Fibroblast of upper back skin (primary cell): ENCODE results near the gene HYAL2.

Source experiments
- DNase-seq: peaks from one replicate; pipeline ENCODE4 v3.0.0-alpha.2; 2013

Gene HYAL2

DNA sequence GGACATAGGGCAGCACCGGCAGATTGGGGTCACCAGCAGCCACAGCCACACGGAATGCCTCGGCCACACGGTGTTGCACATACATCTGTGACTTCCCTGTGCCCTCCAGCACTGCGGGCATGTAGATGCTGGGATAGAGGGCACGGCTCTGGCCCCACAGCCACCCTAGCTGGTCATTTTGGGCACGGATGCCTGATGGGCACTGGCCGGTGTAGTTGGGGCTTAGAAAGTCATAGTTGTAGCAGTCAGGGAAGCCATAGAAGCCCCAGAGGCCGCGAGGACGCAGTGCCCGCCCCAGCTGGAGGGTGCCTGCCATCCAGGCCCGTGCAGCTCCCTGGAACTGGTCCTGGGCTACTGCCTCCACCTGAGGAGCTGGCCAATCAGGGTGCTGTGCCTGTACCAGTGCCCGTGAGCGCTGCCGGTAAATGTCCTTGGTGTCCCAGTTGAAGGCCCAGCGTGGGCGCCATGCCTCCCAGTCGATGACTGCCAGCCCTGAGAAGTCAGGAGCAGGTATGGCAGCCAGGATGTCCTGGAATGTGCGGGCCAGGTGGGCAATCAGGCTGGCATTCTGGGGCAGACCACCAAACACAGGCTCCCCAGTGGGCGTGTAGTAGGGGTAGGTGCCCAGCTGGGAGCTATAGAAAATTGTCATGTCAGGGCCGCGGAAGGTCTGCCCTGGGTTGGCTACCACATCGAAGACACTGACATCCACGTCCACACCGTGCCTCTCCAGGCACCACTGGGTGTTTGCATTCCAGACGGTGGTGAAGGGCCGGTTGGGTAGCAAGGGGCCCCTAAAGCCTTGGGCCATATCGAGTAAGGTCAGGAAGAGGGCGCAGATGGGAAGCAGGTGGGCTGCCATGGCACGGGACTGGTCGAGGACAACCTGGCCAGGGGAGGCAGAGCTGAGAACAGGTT, 20.2 kb downstream of the HYAL2 start:
- no peak for DNase-seq

DNA sequence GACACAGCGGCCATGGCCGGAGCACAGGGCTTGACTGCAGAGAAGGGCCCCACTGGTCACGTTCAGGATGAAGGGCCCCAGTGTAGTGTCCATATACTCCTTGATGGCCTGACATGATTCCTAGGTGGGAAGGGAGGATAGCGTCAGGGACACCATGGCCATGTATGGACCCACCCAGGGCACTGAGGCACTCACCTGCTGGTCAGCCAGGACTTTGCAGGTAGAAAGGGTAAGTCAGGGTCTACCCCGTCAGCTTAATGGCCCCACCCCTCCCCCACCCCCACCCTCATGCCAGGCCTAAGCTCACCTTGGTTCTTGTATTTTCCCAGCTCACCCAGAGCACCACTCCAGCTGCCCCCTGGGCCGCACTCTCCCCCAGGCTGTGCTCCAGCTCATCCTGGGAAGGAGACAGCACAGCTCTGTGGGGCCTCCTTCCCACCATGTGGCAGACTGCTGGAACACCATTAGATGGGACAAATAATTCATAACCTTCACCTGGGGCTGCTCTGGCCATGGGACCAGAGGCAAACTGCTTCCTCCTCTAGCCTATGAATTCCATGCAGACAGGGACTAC, 21.8 kb downstream of the HYAL2 start:
- DNase-seq: no peak

DNA sequence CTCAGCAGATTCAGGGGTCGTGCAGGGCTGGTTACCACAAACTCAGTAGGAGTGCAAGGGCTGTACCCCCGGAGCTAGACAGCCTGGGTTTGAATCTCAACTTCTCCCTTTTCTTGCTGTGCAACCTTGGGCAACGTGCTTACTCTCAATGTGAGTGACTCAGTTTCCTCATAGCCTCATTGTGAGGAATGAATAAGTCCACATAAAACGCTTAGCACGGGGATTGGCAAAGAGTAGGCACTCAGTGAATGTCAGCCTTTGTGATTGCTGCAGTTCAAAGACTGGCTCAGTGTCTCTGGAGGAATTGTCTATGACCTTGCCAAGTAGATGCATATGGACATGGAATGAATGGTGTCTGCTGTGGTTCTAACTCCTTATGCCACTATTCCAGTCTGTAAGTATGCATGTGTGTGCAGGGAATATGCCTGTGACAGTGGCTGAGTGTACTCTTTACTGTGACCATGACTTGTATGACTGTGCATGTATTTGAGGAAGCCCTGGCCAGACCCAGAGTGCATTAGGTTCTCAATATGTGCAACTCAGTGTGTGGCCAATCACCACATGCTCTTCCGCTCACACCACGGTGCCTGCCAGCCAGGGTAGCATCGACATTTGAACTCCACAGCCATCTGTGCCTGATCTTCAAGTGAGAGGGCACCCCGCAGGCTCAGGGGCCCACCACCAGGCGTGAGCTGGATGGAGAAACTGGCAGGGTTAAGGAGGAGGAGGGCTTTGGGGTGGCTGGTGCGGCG, 22.4 kb downstream of the HYAL2 start:
- DNase-seq: peak; percentile 28

DNA sequence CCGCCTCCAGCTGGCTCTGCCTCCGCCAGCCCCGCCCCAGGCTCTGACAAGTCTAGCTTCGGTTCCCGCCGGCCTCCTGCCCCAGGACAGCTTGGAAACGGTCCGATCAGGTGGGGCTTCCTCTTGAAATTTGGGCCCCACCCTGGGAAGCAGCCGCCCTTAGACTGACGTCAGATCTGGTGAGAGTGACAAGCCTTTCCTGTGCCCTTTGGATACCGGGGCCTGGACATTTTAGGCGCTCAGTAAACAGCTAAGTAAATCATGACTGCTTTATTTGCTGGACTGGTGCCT, 23.0 kb downstream of the HYAL2 start:
- no peak for DNase-seq

DNA sequence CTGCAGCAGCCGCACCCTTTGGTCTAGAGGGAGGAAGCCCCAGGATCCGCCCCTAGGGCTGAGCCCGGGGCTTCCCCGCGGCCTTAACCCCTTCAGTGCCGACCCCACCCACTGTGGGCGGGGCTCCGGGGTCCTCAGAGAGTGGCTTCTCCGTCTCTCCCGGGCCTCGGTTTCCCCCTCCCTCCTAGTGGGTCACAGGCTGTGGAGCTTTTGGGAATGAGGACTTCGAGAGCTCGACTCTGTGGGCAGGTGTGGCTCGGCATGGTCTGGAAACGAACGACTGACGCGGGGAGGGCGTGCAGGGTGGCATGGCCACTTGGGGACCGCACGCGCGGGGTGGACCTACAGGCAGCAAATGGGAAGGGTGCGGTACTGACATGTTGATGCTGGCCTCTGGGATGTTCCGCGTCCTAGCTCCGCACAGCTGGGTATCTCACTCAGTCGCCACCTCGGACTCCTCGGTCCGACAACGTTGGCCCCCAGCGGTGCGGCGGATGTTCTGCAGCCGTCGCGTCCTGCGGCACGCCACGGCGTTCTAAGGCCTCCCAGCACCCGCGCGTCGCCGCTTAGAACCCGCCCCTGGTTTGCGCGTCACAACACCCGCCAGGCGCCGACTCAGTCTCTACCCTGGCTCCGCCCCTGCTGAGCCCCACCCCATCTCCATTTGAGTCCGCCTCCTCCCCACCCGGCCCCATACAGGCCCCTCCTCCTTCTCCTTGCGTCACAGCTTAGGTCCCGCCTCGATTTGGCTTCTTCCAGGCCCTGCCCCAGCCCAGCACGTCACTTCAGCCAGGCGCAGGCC, 23.5 kb downstream of the HYAL2 start, which contains the start of the genes HYAL3 and NAA80:
TSS of gene HYAL3 (minus strand) at position 570 of the 802 bp plus-strand sequence. CDS start 3,803 bp downstream, outside the sequence.
TSS of gene NAA80 (minus strand) at position 570 of the 802 bp plus-strand sequence. CDS start 1,942 bp downstream, outside the sequence.
- DNase-seq: peak; percentile 99

DNA sequence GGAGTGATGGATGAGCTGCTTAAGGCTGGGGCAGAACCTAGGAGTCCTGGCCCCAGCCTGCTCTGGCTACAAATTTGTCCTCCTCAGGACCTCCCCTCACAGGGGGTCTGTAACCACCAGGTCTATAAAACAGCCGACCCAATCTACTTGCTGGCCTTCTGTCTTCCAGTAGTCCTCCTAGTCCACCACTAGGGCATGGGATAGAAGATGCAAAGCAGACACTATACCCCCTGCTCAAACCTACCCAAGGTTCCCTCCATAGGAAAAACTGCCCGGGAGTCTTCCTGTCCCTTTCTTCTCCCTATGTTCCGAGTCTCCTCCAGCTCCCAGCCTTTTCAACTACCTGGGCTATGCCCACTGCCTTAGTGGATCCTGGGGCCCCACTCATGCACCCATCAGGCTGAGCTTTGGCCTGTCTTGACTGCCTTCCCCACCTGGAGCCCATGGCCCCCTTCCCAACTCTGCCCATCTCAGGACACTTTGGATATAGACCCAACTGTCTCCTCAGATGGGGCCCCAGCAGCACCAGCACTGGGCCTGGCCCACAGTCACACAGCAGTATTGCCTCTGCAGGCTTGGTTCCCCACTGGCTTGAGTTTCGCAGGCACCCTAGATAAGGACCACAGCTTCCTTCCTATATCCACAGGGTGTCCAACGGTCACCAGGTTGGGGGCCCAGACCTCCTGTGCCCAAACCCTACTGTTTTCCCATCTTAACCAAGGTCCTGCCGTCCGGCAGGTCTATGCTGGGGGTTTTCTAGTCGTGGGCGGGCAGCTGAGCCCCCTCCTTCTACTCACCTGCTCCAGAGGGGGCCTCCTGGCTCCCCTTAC, 24.4 kb downstream of the HYAL2 start:
- DNase-seq: no peak

DNA sequence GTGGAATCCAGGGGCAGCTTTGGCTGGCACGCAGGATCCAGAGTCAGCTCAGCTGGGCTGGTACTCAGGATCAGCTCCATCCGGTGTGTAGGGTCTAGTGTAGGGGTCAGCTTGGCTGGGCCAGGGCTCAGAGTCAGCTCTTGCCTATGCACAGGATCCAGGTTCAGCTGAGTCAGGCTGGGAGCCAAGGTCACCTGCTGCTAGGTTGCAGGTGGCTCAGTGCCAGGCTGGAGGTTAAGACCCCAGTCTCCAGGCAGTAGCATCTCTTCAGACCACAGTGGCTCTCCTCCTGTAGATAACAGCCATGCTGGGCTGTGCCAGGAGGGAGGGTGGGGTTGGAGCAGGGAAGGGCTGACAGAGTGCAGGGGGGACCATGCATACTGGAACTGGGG, 25.2 kb downstream of the HYAL2 start:
- no peak for DNase-seq

DNA sequence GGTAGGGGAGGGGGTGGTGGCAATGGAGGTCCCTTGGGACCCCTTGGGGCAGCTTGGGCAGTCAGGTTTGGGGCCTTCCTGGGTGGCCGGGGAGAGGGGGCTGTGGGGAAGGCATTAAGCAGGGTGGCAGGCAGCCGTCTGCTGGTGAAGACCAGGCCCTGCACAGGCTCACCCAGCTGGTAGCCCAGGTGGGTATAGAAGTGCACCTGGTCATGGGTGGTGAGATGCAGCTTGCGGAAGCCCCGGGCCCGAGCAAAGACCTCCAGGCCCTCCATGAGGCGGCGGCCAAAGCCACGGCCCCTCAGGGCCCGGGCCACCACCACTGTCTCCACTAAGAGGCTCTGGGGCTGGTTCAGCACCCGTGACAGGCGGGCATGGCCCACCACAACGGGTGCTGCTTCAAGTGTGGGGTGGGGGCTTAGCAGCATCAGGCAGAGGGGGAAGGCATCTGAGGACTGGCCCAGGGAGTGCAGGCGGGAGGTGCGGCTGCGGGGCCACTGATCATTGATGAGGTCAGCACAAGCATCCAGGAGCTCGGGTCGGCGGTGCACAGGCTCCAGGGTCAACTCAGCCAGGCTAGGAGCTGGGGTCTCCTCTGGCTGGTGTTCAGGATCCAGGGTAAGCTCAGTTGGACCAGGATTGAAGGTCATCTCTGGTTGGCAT, 25.7 kb downstream of the HYAL2 start:
- no peak for DNase-seq

DNA sequence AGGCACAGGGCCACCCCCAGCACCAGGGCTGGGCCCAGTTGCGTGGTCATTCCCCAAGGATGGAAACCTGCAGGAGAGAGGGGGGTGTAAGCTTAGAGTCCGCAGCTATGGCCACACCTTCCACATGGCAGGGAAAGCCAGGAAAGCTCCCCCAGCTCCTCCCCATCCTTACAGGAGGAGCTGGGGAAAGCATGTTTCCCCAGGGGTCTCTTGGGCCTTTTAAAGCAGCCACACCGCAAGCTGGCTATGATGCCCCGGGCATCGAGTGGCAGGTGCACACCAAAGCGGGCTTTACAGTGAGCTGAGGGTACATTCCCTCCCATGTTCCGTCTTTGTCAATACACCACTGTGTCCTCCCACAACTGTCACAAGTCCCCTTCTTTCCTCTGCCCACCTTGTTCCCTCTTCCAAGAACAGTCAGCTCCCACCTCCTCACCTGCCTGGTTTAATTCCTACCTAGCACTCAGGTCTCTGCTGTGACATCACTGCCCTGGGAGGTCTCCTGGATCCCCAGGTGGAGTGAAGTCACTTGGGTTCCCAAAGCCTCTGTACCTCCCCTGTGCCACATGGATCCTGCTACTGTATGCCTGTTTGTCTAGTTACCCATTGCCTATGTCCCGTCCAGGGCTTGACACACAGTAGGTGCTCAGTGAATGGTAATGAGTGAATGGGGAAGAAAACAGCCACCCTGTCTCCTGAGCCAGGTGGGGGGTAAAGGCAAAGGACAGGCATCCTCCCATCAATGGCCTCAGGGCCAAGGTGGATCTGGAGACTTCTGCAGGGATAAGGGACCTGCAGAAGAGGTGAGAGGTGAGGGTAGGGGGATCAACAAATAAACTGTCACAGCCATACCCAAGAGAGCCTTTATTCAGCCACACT, 26.8 kb downstream of the HYAL2 start:
- DNase-seq: no peak

DNA sequence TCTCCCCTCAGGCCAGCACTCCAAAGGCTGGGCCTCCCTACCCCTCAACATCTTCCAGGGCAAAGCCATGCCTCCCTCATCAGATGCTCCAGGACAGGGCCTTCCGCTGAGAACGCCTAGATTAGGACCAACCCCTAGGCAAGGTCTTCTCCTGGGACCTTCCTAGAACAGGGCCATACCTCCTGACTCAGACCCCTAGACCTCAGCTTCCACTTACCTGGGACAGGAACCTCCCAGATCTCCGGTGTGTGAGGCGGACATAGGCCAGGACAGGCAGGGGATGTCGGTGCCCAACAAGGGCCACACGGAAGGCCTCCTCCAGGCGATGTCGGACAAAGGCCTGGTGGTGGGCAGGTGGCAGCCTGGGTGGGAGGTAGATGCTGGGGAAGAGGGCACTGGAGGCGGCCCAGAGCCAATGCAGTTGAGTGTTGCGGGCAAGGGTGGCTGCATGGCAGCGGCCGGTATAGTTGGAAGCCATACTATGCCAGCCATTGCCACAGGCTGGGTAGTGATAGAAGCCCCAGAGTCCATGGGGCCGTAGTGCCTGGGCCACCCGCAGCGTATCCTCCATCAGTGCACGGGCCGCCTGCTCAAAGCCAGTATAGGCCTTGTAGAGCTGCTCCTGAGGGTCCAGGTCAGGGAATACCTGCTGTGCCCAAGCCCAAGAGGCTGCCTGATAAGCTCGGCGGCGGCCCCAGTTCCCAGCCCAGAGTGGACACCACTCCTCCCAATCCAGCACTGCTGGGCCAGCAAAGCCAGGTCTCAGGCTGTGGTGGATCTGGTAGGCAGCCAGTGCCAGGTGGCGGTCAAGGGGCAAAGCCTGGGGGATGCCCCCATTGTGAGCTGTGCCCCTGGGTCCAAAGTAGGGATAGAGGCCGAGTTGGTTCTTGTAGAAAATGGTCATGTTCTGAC, 27.8 kb downstream of the HYAL2 start:
- no peak for DNase-seq

DNA sequence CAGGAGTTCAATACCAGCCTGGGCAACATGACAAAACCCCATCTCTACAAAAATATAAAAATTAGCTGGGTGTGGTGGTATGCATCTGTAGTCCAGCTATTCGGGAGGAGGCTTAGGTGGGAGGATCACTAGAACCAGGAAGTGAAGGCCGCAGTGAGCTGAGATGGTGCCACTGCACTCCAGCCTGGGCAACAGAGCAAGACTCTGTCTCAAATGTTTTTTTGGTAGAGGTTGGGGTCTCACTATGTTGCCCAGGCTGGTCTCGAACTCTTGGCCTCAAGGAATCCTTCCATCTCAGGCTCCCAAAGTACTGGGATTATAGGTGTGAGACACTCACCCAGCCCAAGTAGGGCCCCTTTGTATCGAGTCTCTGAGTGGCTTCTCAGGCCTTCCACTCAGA, 28.5 kb downstream of the HYAL2 start:
- DNase-seq: no peak

DNA sequence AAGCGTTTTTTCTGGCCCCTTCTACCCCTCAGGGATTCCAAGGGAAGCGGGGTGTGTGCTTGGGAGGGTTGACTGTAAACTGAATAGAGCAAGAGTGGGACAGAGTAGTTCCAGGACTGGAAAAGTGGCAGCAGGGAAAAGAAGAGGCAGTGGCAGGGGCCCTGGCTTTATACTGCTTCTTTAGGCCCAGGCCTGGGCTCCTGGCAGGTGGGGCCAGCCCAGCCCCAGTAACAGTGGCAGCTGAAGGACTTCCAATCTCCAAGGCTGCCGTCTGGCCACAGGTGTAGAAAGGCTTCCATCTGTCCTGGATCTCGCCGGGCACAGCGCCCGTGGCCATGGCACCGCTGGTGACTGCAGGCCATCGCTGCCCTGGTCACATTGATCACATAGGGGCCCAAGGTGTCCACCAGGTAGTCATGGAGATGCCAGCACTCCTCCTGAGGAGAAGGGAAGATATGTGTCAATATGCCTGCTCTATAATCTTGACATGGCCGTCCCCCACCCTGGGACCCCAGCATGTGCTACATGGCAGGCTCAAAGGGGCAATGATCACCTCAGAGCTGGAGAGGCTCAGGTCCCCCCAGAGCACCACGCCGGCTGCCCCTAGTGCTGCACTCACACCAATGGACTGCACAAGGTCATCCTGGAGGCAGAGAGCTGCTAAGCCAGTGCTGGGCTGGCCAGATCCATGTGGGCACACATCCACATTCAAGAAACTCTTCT, 29.3 kb downstream of the HYAL2 start:
- DNase-seq: no peak

DNA sequence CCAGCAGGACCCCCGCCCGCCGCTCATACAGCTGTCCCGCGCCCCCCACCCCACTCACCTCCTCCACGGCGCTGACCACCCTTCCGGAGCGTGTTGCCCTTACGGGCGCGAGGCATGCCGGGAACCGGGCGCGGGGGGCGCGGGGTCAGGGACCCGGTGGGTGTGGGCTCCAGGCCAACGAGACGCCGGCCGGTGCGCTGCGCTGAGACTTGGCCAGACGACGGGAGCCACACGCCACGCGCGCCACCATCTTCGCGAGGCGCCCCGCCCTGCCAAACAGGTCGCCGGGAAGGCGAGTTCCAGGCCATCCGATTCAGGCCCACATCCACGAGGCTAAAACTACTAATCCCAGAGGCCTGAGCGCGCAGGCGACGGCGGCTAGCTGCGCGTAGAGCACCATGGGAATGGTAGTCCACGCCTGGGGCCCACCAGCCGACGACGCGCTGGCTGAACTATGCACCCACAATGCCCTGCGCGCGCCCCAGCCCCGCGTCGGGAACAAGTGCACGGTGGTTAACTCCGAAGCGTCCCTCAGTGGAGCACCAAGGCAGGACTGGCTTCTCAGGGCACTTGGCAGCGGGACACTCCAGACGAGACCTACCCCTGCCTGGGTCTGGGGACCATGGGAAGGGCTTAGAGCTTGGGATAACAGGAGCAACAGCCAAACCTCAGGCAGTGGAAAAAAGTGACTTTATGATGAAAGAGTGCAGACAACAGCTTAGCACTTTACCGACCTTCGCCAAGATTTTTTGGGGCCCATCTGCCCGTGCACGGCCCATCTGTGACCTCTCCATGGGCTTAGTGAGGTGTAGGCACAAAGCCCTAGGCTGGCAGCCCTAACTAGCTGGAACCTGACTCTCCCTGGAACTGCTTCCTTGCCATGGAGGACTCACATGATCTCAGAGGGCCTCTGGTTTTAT, 30.1 kb downstream of the HYAL2 start, which contains the start of gene IFRD2:
TSS of gene IFRD2 (minus strand) at position 271 of the 920 bp plus-strand sequence. CDS start at position 116, 155 bp downstream.
- DNase-seq: peak; percentile 97

DNA sequence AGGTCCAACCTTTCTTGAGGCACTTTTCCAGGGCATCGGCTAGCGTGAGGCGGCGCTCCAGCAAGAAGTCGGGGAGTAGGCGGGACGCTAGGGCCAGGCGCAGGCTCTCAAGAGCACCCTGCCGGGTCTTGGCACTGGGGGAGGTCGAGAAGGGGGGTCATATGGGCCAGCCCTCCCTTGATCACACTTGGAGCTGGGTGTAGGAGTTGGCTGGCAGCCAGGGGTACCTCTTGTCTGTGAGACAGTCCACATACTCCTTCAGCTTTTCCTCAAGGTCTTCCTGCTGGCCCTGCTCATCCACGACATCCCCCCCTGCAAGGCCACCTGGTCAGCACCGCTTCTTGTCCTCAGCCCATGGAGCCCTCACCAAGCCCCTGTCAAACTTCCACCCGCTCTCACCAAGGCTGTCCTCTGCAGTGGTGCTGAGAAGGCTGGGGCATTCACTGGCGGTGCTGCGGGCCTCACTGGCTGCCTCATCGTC, 32.3 kb downstream of the HYAL2 start:
- no peak for DNase-seq

DNA sequence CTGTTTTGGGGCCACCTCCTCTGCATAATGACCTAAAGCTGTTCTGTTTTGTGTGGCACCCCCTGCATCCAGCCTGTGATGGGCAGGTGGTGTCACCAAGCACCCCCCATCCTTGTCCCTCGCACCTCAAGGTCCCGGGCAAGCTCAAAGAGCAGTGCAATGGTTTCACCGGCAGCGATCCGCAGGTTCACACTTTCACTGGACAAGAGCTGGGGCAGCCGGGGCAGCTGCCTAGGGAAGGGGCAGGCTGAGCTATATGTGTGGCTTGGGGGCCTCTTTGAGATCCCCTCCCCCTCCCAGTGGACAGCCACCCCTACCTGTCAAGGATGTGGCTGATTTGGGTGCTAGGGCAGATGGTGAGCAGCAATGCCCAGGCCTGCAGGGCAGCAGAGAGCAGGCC, 33.4 kb downstream of the HYAL2 start:
- no peak for DNase-seq

DNA sequence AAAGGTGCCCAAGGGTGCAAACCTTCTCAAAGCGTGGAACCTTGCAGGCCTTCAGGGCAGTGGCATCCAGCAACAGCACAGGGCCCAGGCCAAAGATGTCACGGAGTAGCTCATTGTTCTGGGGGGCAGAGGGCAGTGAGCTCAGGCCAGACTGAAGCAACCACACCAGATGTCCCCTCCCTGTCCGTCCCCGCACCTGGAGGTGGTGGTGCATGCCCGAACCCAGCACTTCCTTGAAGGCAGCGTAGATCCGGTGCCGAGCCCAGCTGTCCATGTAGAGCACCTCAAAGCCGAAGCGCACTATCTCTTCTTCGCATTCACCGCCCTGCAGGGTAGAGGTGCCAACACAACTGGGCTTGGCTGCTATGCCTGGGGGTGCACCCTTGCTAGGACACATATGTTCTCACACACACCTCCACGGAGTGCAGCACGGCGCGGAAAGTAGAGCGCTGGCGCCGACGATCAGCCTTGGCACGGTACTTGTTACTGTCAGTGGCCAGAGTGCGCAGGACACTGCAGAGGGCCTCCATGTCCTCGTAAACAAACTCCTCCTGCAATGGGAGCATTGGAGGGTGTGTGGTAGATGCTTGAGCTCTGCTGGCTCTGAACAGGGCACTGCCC, 34.0 kb downstream of the HYAL2 start:
- no peak for DNase-seq

DNA sequence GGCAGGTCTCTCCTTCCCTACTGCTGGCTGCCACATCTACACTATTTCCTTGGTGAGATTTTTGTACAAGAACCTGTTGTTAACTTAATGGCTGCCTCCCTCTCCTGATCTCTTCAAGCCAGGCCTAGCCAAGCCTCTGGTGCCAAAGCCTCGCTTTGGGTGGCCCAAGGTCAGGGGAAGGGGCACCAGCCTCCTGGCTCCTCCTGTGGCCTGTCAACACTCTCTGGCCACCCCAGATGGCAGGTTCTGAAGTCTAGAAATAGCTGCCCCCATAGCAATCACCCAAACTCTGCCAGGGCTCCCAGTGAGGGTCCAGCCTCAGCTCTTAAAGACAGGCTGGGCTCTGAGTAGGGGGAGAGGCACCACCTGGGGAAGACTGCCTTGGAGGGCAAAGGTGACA, 35.3 kb downstream of the HYAL2 start:
- DNase-seq: no peak
